GM18909 (cell line): ENCODE results near the gene MEX3B.
"Not testable (repeated sequence)": the region's sequence is repeated elsewhere in the genome, so short reads cannot be mapped to it uniquely, and the experiment has no call there.

ENCODE experiments used
- ATAC-seq: cut with Tn5 transposase; IDR thresholded peaks from one replicate; pipeline ENCODE4 v1.9.1; 2021; ENCODE audit warnings: mild to moderate bottlenecking; ENCODE audit not compliant: unreplicated experiment, poor library complexity

Gene MEX3B

DNA sequence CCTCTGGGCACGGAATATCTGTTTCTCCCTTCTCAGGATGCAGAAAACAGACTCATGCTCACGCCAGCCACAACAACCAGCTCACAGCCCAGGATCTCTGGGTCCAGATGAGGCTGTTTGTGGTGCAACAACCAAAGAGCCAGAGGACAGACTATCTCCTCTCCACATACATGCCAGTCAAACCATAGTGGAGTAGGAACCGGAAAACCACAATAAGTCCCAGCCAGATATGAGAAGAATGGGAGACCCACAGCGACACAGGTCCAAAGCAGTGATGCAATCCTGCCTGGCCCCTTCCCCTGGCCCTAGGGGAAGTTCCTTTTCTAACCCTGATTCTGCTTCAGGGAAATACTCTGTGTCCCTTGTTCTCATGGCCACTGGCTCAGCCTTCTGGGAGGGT, 27.6 kb downstream of the MEX3B start:
- ATAC-seq: no peak

DNA sequence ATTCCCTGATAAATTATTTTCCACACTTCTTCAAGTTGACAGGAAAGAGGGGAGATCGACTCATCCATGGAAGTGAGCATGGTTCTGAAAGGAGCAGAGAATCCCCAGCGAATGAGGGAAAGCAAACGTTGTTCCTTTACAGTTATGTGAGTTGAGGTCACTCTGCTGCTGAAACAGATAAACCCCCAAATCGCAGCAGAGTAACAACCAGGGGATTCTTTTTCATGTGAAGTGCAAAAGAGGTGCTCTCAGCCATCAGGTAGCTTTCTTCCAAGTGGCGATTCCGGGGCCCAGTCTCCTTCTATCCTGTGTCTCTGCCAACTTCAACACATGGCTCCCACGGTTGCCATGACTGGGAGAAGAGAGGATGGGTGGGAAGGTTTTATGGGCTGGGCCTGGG, 28.2 kb downstream of the MEX3B start:
- ATAC-seq: no peak

DNA sequence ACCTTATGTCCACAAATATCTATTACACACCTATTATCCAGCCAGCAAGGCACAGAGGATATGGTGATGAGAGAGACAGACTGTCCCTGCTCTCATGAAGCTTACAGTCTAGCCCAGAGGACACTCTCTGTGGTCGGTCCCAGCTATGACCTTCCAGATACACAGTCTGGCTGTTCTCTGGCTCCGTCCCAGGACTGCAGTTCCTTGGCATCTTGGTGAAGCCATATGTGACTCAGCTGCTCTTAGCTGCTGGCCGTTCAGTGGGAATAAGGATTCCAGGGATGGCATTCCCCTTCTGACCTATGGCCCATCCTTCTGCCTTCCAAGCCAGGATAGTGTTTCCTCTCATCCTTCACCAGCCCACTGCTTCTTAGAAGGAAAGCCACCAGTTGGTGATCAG, 30.8 kb downstream of the MEX3B start:
- ATAC-seq: no peak

DNA sequence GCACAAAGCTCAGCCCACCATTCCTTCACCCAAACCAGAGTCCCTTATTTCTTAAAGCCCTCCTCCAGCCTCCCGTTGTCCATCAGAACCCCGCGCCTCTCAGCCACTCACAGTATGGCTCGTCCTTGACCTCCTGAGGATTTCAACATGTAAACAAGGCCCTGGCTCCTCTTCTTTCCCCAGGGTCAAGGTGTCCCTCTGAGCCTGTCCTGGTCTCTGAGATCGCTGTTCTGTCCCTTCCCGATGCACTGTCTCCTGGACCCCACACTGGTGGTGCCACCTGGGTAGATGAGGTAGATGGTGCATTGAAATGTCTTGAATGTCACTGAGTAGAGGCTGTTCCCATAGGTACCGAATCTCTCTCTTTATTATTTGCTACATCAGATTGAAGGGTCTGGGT, 32.9 kb downstream of the MEX3B start:
- ATAC-seq: no peak

DNA sequence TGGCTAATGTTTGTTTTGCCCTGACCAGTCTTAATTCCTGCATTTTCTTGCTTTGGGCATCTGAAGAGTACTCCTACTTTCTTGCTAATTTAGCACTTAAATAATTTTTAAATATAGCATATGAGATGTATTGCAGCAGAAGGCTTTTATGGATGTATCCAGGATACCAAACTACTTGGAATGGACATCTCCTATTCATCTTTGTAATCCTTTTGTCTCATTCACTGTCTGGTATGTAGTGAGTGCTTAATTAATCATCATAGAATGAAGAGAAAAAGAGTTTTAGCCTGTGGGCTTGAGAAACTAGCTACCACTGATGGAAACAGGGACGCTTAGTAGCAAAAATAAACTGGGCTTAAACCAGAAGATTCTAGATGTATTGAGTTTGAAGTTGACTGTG, 40.6 kb downstream of the MEX3B start:
- ATAC-seq: no peak

DNA sequence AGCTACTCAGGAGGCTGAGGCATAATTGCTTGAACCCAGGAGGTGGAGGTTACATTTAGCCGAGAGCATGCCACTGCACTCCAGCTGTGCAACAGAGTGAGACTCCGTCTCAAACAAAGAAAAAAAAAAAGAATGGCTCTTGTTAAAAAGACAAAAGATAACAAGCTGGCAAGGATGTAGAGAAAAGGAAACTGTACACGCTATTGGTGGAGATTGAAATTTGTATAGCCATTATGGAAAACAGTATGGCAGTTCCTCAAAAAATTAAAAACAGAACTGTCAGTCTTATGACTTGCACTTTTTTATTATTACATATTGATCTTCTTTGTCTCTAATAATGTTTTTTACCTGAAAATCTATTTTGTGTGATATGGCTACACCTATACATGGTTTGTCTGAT, 41.9 kb downstream of the MEX3B start:
- no peak for ATAC-seq

DNA sequence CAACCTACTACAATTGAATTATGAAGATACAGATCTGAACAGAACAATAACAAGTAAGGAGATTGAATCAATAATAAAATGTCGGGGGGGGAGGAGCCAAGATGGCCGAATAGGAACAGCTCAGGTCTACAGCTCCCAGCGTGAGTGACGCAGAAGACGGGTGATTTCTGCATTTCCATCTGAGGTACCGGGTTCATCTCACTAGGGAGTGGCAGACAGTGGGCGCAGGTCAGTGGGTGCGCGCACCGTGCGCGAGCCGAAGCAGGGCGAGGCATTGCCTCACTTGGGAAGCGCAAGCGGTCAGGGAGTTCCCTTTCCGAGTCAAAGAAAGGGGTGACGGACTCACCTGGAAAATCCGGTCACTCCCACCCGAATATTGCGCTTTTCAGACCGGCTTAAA, 50.7 kb downstream of the MEX3B start:
- ATAC-seq: not testable (repeated sequence)

DNA sequence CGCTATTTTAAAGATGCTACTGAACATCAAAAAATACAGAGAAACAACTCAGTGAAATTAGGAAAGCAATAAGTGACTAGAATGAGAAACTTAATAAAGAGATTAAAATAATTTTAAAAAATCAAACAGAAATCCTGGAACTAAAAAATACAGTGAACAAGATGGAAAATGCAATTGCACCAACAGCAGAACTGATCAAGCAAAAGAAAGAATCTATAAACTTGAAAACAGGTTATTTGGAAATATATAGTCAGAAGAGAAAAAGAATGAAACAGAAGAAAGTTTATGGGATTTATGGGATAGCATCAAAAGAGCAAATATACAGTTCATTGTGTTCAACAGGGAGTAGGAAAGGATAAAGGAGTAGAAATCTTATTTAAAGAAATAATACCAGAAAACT, 53.3 kb downstream of the MEX3B start:
- ATAC-seq: no peak
